Osteocyte (in vitro differentiated cells): Measurements from ENCODE around the gene PAX8. TPM values are rescaled to one million over a fixed set of nuclear protein-coding genes. Genes with fewer than 3 reads are reported as not detected.
A peak's percentile ranks its signal among the peaks of the same experiment; 100 is the strongest.

Source experiments
- DNase-seq: peaks from one replicate; pipeline ENCODE4 v3.0.0; 2021; ENCODE audit warnings: mixed read lengths; ENCODE audit not compliant: unreplicated experiment; ENCODE audit errors: extremely low spot score
- H3K27ac Mint-ChIP-seq: one replicate; pipeline ENCODE4 v1.8.0; 2021; ENCODE audit warnings: mild to moderate bottlenecking, mixed read lengths; ENCODE audit not compliant: unreplicated experiment
- H3K27me3 Mint-ChIP-seq: one replicate; pipeline ENCODE4 v1.8.0; 2021; ENCODE audit warnings: mixed read lengths; ENCODE audit not compliant: unreplicated experiment
- H3K36me3 Mint-ChIP-seq: one replicate; pipeline ENCODE4 v1.8.0; 2021; ENCODE audit warnings: mixed read lengths; ENCODE audit not compliant: unreplicated experiment
- H3K4me1 Mint-ChIP-seq: one replicate; pipeline ENCODE4 v1.8.0; 2021; ENCODE audit warnings: mixed read lengths; ENCODE audit not compliant: unreplicated experiment
- H3K4me3 Mint-ChIP-seq: one replicate; pipeline ENCODE4 v1.8.0; 2021; ENCODE audit warnings: mild to moderate bottlenecking, moderate library complexity, mixed read lengths; ENCODE audit not compliant: unreplicated experiment
- H3K9me3 Mint-ChIP-seq: one replicate; pipeline ENCODE4 v1.8.0; 2021; ENCODE audit warnings: mixed read lengths; ENCODE audit not compliant: unreplicated experiment
- CTCF ChIP-seq: fragments of 200-600 bp; sonication (generic); IDR thresholded peaks from 2 replicates; pipeline ENCODE4 v1.5.0; 2021; ENCODE audit warnings: antibody characterized with exemption, mild to moderate bottlenecking, moderate library complexity
- total RNA-seq: library from RNA; stranded (reverse); gene quantifications from 2 replicates; pipeline ENCODE4 v1.2.1, GENCODE V29; 2021

Gene PAX8
- total RNA-seq, 1 donor from 2014 or later = not detected

DNA sequence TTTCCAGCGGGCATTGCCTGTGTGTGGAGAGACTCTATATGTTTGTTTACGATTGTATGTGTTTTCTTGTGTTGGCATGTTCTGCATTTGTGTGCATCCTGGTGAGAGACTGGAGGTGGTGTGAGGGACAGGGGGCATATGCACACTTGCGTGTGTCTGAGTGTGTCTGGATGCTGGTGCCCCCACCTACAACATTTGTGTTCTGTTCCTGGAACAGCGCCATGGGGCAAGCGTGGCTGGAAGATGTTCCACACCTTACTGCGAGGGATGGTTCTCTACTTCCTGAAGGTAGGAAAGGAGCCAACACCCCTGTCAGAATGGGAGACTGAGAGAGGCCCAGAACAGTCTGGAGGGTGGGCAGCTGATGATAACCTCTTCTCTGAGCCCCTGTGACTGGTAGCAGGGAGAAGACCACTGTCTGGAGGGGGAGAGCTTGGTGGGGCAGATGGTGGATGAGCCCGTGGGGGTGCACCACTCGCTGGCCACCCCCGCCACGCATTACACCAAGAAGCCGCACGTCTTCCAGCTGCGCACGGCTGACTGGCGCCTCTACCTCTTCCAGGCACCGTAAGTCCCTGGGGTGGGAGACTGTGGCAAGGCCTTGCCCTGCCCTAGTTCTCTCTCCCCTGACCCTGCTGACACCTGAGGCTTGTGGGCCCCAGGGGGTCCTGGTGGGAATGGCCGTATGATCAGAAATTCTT lies 81.2 kb downstream of the PAX8 start:
- Mint-ChIP-seq H3K9me3 (no peaks in the 10 kb centered on the region), H3K4me3 (peak overlapping the region; percentile 80), H3K27me3 (no peaks in the 10 kb centered on the region), H3K27ac (no peak overlapping the region), H3K36me3 (no peaks in the 10 kb centered on the region), H3K4me1 (peaks cover 15% of the 10 kb centered on the region)
- no peak for DNase-seq
- no peak for TF ChIP-seq CTCF

- Mint-ChIP-seq H3K4me3 (no peak overlapping the region), H3K27ac (no peak overlapping the region), H3K27me3 (no peaks in the 10 kb centered on the region), H3K9me3 (no peaks in the 10 kb centered on the region), H3K4me1 (peaks cover 13% of the 10 kb centered on the region), H3K36me3 (no peaks in the 10 kb centered on the region)
- TF ChIP-seq CTCF = no peak
- DNase-seq = no peak
Measured at GRCh38 chr2:113196839-113197238, 81.9 kb downstream of the PAX8 start.

- Mint-ChIP-seq H3K4me1 (peaks cover 13% of the 10 kb centered on the region), H3K9me3 (no peaks in the 10 kb centered on the region), H3K27me3 (peaks cover under 1% of the 10 kb centered on the region), H3K36me3 (no peaks in the 10 kb centered on the region), H3K4me3 (no peak overlapping the region), H3K27ac (no peak overlapping the region)
- DNase-seq = no peak
- TF ChIP-seq CTCF = no peak
Measured at GRCh38 chr2:113195923-113196501, 82.7 kb downstream of the PAX8 start.

DNA sequence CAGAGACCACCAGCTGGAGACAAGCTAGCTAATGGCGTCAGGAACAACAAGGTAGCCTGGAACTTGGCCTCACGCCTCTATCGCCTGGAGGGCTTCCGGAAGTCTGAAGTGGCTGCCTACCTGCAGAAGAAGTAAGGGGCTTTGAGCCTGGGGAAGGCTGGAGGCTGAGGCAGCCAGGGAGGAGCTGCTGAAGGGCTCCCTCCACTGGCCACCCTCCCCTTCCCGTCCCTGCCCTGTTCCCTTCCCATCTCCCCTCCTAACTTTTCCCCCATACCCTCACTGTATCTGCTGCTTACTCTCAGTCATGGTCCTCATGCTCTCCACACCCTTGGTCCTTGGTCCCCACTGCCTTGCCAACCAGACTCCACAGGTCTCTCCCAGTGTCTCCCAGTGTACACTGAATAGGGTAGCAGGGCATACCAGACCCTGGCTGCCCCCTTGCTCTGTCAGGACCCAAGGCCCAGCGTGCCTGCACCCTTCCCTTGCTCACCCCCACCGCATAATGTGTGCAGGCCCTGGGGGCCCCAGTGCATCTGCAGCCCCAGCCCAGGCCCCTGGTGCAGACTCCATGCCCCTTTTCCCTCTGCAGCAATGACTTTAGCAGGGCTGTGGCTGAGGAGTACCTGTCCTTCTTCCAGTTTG lies 86.1 kb downstream of the PAX8 start:
- Mint-ChIP-seq H3K27me3 (peaks cover 17% of the 10 kb centered on the region), H3K4me1 (no peaks in the 10 kb centered on the region), H3K9me3 (no peaks in the 10 kb centered on the region), H3K4me3 (no peak overlapping the region), H3K36me3 (no peaks in the 10 kb centered on the region), H3K27ac (no peak overlapping the region)
- TF ChIP-seq CTCF = no peak
- DNase-seq = no peak

DNA sequence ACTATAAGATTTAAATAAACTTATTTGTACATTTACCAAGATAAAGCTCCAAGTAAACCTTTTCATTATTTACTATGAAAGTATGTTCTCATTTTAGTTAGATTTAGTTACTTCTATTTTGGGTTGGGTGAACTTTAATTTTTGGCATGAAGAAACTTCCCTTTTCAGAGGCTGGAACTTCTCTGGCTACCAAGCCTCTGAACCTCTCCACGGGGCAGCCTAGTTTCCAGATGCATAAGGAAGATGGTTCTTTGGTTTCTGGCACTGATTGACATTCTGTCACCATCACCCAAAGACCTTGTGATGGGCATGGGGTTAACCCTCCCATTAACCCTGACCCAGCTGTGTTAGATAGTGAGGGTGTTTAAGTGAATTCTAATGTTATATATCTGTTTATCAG lies 87.8 kb downstream of the PAX8 start:
- H3K27me3 Mint-ChIP-seq = peaks cover 17% of the 10 kb centered on the region
- no peaks in the 10 kb centered on the region for H3K36me3 Mint-ChIP-seq
- TF ChIP-seq CTCF = no peak
- no peak for DNase-seq
- H3K9me3 Mint-ChIP-seq = no peaks in the 10 kb centered on the region
- no peak overlapping the region for H3K27ac Mint-ChIP-seq
- H3K4me1 Mint-ChIP-seq = peaks cover 3% of the 10 kb centered on the region
- no peak overlapping the region for H3K4me3 Mint-ChIP-seq
